ENCODE results near the gene CWH43.
"Not testable (repeated sequence)": the region's sequence is repeated elsewhere in the genome, so short reads cannot be mapped to it uniquely, and the experiment has no call there.

The CWH43 gene

GRCh38 chr4:48985976-48986653, at the start of gene CWH43:
CWH43 (plus strand) TSS chr4:48986275; CDS start chr4:48986430, 155 bp downstream.
- no peak for DNase-seq

DNA sequence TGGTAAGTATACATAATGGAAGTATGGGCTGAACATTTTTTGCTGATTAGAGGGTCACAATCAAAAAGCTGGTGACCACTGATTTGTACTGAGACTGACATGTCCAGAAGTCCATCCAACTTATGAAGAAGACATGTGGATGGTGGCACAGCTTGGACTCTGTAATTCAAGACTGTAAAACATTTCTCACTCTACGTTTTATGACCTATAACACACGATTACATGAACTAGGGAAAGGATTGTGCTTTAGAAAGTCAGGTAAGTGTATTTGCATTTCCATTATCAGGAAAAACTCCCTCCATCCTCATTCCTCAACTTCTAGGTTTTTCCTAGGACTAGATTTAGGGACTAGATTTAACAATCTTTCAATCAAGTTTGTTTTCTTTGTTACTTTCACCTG, 49.0 kb upstream of the CWH43 start:
- DNase-seq, result no peak

GRCh38 chr4:48938831-48939230, 47.2 kb upstream of the CWH43 start:
- no peak for DNase-seq

- DNase-seq, result no peak
Observed at GRCh38 chr4:48939785-48940184, 46.3 kb upstream of the CWH43 start.

GRCh38 chr4:48943387-48943786, 42.7 kb upstream of the CWH43 start:
- DNase-seq, result peak; percentile 13

- DNase-seq, result no peak
Observed at GRCh38 chr4:48944252-48944651, 41.8 kb upstream of the CWH43 start.

DNA sequence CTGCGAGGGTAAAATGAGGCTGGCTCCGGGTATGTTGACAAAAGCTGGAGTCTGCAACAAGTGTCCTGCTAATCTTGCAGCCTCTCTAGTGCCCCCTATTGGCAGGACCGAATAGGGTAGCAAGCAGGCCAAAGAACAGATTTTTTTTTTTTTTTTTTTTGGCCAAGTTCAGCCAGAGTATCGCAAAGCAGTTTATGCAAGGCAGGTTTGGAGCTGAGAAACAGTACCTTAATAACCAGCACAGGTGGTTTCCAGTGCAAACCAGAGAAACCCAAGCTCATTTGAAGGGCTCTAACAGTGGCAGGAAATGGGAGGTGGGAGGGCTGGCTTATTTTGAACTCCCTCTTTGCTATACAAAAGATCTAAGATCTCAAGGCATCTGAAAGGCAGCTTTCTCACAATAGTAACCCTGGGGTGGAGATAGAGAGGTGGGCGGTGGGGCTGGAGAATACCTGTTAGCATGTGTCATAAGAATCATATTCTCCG, 41.3 kb upstream of the CWH43 start:
- peak; percentile 68 for DNase-seq

DNA sequence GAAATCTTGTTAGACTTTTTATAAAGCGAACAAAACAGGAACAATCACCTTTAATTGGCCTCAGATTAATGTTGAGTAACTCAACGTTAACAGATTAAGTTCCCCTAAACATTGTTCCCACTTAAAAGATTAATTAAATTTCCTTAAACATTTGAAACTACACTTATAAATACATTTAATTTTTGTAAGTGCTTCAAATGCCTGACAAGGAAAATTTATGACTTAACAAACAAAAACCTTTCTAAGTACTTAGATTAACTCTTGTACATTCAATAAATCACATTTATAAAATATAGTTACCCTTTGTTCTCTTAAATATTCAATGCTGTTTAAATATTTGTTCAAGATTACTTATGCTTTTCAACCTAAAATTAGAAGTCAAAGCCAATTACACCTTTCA, 40.1 kb upstream of the CWH43 start:
- DNase-seq, result no peak

- DNase-seq, result no peak
Observed at GRCh38 chr4:48947731-48948130, 38.3 kb upstream of the CWH43 start.

- DNase-seq, result no peak
Observed at GRCh38 chr4:48949086-48949485, 37.0 kb upstream of the CWH43 start.

DNA sequence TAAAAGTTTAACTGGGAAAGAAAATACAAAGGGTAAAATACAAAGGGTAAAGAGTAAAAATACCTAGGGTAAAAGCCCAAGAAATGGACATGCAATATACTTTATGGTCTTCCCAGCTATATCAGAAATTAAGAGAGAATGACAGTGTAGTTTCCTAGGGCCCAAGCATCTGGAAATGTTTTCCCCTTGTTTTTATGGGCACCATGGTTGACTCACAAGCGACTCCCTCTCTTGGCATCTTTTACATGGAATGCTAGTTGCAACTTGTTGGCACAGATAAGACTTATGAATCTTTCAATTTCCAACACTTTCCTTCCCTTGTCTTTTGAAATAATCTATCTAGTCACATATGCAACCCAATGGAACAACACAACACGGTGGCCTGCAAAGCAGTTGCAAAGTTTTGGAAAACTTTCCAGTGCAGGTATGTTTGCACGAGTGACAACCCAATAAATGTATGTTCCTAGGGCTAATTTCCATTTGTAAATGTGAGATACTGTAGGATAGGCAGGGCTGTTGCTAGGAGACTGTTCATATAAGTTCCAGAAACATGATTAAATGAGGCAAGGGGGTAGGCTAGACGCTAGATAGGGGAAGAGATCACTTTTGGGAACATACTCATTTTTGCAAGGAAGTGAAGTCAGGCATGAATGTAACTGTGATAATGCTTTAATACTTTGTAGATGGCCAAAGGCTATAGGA, 36.4 kb upstream of the CWH43 start:
- no peak for DNase-seq

GRCh38 chr4:48954314-48954713, 31.8 kb upstream of the CWH43 start:
- DNase-seq, result no peak

DNA sequence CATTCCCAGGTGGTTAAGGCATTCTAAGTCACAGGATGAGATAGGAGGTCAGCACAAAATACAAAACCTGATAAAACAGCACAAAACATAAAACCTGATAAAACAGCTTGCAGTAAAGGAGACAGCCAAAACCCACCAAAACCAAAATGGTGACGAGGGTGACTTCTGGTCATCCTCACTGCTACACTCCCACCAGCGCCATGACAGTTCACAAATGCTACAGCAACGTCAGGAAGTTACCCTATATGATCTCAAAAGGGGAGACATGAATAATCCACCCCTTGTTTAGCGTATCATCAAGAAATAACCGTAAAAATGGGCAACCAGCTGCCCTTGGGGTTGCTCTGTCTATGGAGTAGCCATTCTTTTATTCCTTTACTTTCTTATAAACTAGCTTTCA, 28.7 kb upstream of the CWH43 start:
- DNase-seq, result not testable (repeated sequence)

DNA sequence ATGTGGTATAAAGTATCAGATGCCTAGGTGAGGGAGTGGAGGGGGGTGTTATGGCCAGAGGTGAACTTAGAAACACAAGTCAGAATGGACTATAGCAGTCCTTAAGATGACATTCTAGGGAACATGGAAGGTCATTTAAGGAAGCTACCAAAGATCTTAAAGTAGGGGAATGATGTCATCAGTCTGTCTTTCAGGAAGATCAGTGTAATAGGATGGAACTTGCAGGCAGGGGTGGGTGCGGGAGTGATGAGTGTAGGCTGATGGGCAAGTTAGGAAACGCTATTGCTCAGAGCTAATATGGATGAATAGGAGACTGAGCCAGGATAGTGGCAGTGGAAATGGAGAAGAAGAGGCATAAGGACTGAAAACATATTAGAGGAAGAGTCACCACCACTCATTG, 27.5 kb upstream of the CWH43 start:
- DNase-seq, result no peak

- no peak for DNase-seq
Observed at GRCh38 chr4:48960988-48961635, 25.0 kb upstream of the CWH43 start.

GRCh38 chr4:48962636-48963035, 23.4 kb upstream of the CWH43 start:
- DNase-seq, result no peak

GRCh38 chr4:48963042-48963679, 22.9 kb upstream of the CWH43 start:
- DNase-seq, result peak; percentile 85

DNA sequence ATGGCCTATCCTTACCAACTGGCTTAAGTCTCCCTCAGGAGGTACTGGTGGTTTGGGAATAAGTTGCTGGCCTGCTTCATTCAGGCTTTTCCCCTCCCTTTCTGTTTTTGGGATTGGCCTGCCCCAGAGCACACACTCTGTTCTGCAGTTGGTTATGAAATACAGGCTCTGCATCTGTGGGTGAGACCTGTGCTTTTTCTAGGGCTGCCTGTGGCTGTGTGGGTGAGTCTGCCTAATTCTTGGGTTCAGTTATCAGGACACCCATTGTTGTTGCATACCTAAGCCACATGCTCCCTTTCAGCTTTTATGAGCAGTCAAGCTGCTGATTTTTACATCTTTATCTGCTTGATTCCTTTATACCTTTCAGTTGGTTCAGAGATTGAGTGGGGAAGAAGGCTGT, 19.0 kb upstream of the CWH43 start:
- no peak for DNase-seq

GRCh38 chr4:48967631-48968030, 18.4 kb upstream of the CWH43 start:
- DNase-seq, result no peak

- DNase-seq, result no peak
Observed at GRCh38 chr4:48968814-48969213, 17.3 kb upstream of the CWH43 start.

- DNase-seq, result no peak
Observed at GRCh38 chr4:48970471-48970921, 15.6 kb upstream of the CWH43 start.

GRCh38 chr4:48974979-48975640, 11.0 kb upstream of the CWH43 start:
- no peak for DNase-seq

GRCh38 chr4:48976041-48976440, 10.0 kb upstream of the CWH43 start:
- no peak for DNase-seq
